Left lung (tissue), 10 donors: ENCODE measurements around the gene CHPF. TPM values are rescaled to one million over a fixed set of nuclear protein-coding genes. Genes with fewer than 3 reads are reported as not detected.

Experiments
- ATAC-seq: fragments of 200-7000 bp; cut with Tn5 transposase; one replicate; pipeline ENCODE4 v1.9.1; 2020; ENCODE audit warnings: moderate library complexity
- DNase-seq, 4 donors: peaks; one replicate each; pipeline ENCODE4 v3.0.0-alpha.2; 2013 to 2020
- H3K27ac ChIP-seq, 2 donors: fragments of 200-600 bp; sonication (generic) in 1 of 2; one replicate each; pipeline versions ENCODE4 v1.5.0 to v1.8.0; 2020 to 2021
- H3K27me3 ChIP-seq, 2 donors: fragments of 200-600 bp; sonication (generic) in 1 of 2; one replicate each; pipeline versions ENCODE4 v1.5.0 to v1.8.0; 2020 to 2021
- H3K36me3 ChIP-seq, 2 donors: fragments of 200-600 bp; sonication (generic) in 1 of 2; one replicate each; pipeline versions ENCODE4 v1.5.0 to v1.8.0; 2020 to 2021
- H3K4me1 ChIP-seq, 2 donors: fragments of 200-600 bp; one replicate each; pipeline ENCODE4 v1.8.0; 2021
- H3K4me3 ChIP-seq, 2 donors: fragments of 200-600 bp; sonication (generic) in 1 of 2; one replicate each; pipeline versions ENCODE4 v1.5.0 to v1.8.0; 2020 to 2021; ENCODE audit warnings: mild to moderate bottlenecking in 1 of 2
- H3K9me3 ChIP-seq, 2 donors: fragments of 200-600 bp; sonication (generic) in 1 of 2; one replicate each; pipeline versions ENCODE4 v1.5.0 to v1.8.0; 2020 to 2021
- CTCF ChIP-seq, 2 donors: fragments of 200-600 bp; sonication (generic) in 1 of 2; IDR thresholded peaks; one replicate each; pipeline versions ENCODE4 v1.5.0 to v1.8.0; 2021; ENCODE audit warnings: antibody characterized with exemption in 2 of 2
- intact Hi-C, 2 donors: fragments of 100-400 bp; cut with DNase I; formaldehyde crosslinking; loops; one replicate each; pipeline versions ENCODE4 v1.11.2 to v1.14.2; 2022
- polyA plus RNA-seq, 6 donors: library from polyadenylated mRNA; unstranded; fragments of 120-200 nt; gene quantifications; one replicate each; pipeline ENCODE4 v1.2.1, GENCODE V29; 2013; ENCODE audit not compliant: insufficient read length in 6 of 6
- total RNA-seq, 2 donors: library from RNA; stranded (reverse); fragmentation: NEBNext Ultra II Directional; extraction: Animal tissue kit (Norgen Biotek cat#: 25700); gene quantifications; one replicate each; pipeline ENCODE4 v1.2.1, GENCODE V29; 2021
- donor health status: DM: no; HTN: yes; CAD: no.
- donor health status: DM: no; HTN: no; CAD: no.

The CHPF gene
- total and polyA plus RNA-seq, 8 donors, result 18.8 to 114 (median 28.0) TPM

- peaks cover 11 to 30% of the 10 kb centered on the region in 2 donors for H3K4me1 ChIP-seq
- intact Hi-C loops, result no loop called here
- peak; percentile 93 for ATAC-seq
- peaks cover 0 to 23% of the 10 kb centered on the region in 2 donors for H3K36me3 ChIP-seq
- H3K9me3 ChIP-seq, result no peaks in the 10 kb centered on the region
- H3K27me3 ChIP-seq, result peaks cover 23 to 44% of the 10 kb centered on the region in 2 donors
- H3K4me3 ChIP-seq, result peak within 1 kb of the TSS; percentile 74 to 79
- TF ChIP-seq CTCF (IDR thresholded peaks at IDR 0.05), result no peak
- peak within 1 kb of the TSS; percentile 91 to 93 for H3K27ac ChIP-seq
- DNase-seq, result peak; percentile 97 to 98 (median 97)
Measured at GRCh38 chr2:219498280-219499057, 45.1 kb downstream of the CHPF start, which contains the start of gene GMPPA. GMPPA (plus strand) TSS chr2:219498891; CDS start chr2:219499976, 1,085 bp downstream.

- Histone ChIP-seq H3K27me3 (peaks cover 23 to 52% of the 10 kb centered on the region in 2 donors), H3K27ac (peak overlapping the region; percentile 91 to 93), H3K4me3 (peak overlapping the region; percentile 74 to 79), H3K9me3 (no peaks in the 10 kb centered on the region), H3K4me1 (peaks cover 11 to 30% of the 10 kb centered on the region in 2 donors), H3K36me3 (peaks cover 0 to 16% of the 10 kb centered on the region in 2 donors)
- intact Hi-C loops, result no loop called here
- TF ChIP-seq CTCF (IDR thresholded peaks at IDR 0.05), result no peak
- DNase-seq (peak; percentile 53 to 98 (median 80)), ATAC-seq (peak; percentile 89)
Measured at GRCh38 chr2:219497495-219498279, 45.9 kb downstream of the CHPF start.

GRCh38 chr2:219496825-219497494 is 46.6 kb downstream of the CHPF start:
- H3K27ac ChIP-seq, result no peak overlapping the region
- H3K4me1 ChIP-seq, result peaks cover 11 to 30% of the 10 kb centered on the region in 2 donors
- peak overlapping the region; percentile 74 to 79 for H3K4me3 ChIP-seq
- ATAC-seq, result no peak
- intact Hi-C loops, result no loop called here
- peaks cover 23 to 59% of the 10 kb centered on the region in 2 donors for H3K27me3 ChIP-seq
- peaks cover 0 to 9% of the 10 kb centered on the region in 2 donors for H3K36me3 ChIP-seq
- H3K9me3 ChIP-seq, result no peaks in the 10 kb centered on the region
- no peak for TF ChIP-seq CTCF (IDR thresholded peaks at IDR 0.05)
- peak in 1 of 4 donors; percentile 55 for DNase-seq

GRCh38 chr2:219496247-219496824 is 47.3 kb downstream of the CHPF start:
- TF ChIP-seq CTCF (IDR thresholded peaks at IDR 0.05), result no peak
- intact Hi-C loops, result no loop called here
- peaks cover 23 to 65% of the 10 kb centered on the region in 2 donors for H3K27me3 ChIP-seq
- DNase-seq (no peak), ATAC-seq (no peak)
- H3K9me3 ChIP-seq, result no peaks in the 10 kb centered on the region
- peaks cover 0 to 3% of the 10 kb centered on the region in 2 donors for H3K36me3 ChIP-seq
- H3K4me1 ChIP-seq, result peaks cover 11 to 30% of the 10 kb centered on the region in 2 donors
- H3K27ac ChIP-seq, result no peak overlapping the region
- H3K4me3 ChIP-seq, result no peak overlapping the region
